GM21737 (cell line): ENCODE results near the gene LBHD2.
A peak's percentile ranks its signal among the peaks of the same experiment; 100 is the strongest.

ENCODE experiments used
- ATAC-seq: cut with Tn5 transposase; IDR thresholded peaks from one replicate; pipeline ENCODE4 v1.9.1; 2021; ENCODE audit warnings: mild to moderate bottlenecking, moderate library complexity; ENCODE audit not compliant: unreplicated experiment

LBHD2 gene

GRCh38 chr14:103068351-103069073, 15.5 kb upstream of the LBHD2 start:
- no peak for ATAC-seq

GRCh38 chr14:103070263-103070885, 13.6 kb upstream of the LBHD2 start:
- ATAC-seq = no peak

GRCh38 chr14:103070971-103071542, 13.0 kb upstream of the LBHD2 start:
- no peak for ATAC-seq

- ATAC-seq = no peak
Observed at GRCh38 chr14:103071544-103072251, 12.3 kb upstream of the LBHD2 start.

GRCh38 chr14:103072595-103073366, 11.2 kb upstream of the LBHD2 start:
- no peak for ATAC-seq

GRCh38 chr14:103073367-103073875, 10.6 kb upstream of the LBHD2 start:
- no peak for ATAC-seq

GRCh38 chr14:103073876-103074728, 9.9 kb upstream of the LBHD2 start:
- no peak for ATAC-seq

- no peak for ATAC-seq
Observed at GRCh38 chr14:103074729-103075367, 9.2 kb upstream of the LBHD2 start.

GRCh38 chr14:103078420-103078749, 5.6 kb upstream of the LBHD2 start:
- peak; percentile 42 for ATAC-seq

GRCh38 chr14:103078860-103079587, 5.0 kb upstream of the LBHD2 start:
- ATAC-seq = no peak

- ATAC-seq = no peak
Observed at GRCh38 chr14:103081951-103082350, 2.1 kb upstream of the LBHD2 start.

- ATAC-seq = no peak
Observed at GRCh38 chr14:103085106-103086091, 1.4 kb downstream of the LBHD2 start.

- ATAC-seq = no peak
Observed at GRCh38 chr14:103086771-103087342, 2.8 kb downstream of the LBHD2 start.

- ATAC-seq = no peak
Observed at GRCh38 chr14:103087343-103087835, 3.4 kb downstream of the LBHD2 start.

- ATAC-seq = no peak
Observed at GRCh38 chr14:103088921-103089320, 4.9 kb downstream of the LBHD2 start.

- ATAC-seq = no peak
Observed at GRCh38 chr14:103089386-103090335, 5.7 kb downstream of the LBHD2 start.
